HG02981 (cell line): Measurements from ENCODE around the gene FGF19.
"Not testable (repeated sequence)": the region's sequence is repeated elsewhere in the genome, so short reads cannot be mapped to it uniquely, and the experiment has no call there.

ENCODE experiments used
- ATAC-seq: cut with Tn5 transposase; IDR thresholded peaks from one replicate; pipeline ENCODE4 v1.9.1; 2021; ENCODE audit warnings: mild to moderate bottlenecking, moderate library complexity; ENCODE audit not compliant: unreplicated experiment

The FGF19 gene

DNA sequence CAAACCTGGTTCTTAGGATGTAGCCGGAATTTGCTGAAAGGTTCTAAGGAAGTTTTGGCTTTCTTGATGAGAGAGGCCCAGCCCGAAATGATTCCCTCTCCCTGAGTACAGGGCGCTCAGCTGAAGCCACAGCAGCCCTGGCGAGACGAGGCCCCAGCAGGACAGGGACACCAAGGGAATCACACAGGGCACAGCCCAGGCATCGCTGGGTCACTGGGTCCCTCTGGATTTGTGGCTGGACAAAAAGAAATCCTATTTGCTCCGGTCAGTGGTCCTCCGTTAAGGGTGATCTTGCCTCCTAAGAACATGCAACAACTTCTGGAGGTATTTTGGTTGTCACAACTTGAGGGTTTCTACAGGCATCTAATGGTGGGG, 6.4 kb downstream of the FGF19 start:
- no peak for ATAC-seq

DNA sequence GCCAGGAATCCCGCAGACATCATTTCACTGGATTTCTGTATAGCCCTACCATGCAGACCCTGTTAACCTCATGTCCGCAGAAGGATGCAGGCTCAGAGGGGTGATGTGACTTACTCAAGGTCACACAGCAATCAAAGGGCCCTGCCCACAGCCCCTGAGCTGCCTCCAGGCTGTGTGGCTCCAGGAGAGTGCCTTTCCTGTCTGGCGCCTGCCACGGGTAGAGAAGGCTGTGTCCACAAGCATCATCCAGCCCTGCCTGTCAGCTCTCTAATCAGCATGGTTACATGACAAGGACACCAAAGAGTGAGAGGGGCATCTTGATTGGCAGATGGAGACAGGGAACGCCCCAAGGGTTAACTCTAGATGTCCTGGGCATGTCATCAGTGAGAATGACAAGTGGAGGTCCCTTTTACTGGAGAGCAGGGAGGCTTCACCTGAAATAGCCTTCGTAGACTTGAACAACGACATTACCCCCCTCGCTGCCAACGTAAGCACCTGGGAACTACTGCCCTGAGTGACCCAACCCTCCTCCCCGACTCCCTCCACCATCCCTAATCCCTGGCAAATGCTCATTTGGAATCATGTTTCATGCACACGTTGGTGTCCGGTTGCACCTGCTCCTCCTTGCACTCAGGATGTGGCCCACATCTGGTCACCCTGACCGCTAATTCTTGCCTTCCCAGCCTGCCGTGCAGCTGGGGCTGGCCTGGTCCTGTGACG, 6.9 kb downstream of the FGF19 start:
- no peak for ATAC-seq

DNA sequence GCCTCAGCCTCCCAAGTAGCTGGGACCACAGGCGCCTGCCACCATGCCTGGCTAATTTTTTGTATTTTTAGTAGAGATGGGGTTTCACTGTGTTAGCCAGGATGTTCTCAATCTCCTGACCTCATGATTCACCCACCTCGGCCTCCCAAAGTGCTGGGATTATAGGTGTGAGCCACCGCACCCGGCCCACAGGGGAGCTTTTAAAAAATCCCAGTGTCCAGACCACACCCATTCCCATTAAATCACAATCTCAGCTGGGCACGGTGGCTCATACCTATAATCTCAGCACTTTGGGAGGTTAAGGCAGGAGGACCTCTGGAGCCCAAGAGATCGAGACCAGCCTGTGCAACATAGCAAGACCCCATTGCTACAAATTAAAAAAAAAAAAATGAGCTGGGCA, 7.8 kb downstream of the FGF19 start:
- not testable (repeated sequence) for ATAC-seq

DNA sequence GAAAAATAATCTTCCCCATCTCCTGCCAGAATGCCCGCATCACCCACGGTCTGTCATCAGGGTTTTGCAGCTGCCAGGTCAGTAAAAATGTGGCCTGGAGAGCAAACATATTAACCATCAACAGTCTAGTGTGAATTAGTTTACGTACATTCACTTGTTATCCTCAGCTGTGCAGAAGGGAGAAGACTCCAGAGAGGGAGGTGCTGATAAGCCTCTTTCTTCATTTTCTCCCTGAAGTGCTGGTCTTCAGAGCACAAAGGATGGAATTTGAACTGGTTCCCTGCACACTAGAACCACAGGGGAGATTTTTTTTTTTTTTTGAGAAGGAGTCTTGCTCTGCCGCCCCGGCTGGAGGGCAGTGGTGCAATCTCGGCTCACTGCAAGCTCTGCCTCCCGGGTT, 8.2 kb downstream of the FGF19 start:
- no peak for ATAC-seq

DNA sequence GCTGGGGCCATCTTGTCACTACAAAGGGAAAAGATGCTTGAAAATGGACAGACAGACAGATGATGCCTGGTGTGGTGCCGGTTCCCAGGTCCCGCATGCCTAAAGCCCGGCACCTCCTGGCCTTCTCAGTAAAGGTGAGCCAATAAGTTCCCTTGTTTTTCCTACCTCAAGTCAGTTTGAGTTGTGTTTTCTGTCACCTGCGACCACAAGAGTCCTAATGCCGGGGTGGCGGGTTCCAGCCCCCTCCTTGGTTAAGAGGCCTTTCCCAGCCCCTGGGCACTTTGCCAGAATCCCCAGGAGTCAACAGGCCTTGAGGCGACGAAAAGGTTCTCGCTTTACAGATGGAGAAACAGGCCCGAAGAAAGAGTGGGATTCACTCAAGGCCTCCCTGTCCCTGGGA, 9.0 kb downstream of the FGF19 start:
- ATAC-seq, result no peak

DNA sequence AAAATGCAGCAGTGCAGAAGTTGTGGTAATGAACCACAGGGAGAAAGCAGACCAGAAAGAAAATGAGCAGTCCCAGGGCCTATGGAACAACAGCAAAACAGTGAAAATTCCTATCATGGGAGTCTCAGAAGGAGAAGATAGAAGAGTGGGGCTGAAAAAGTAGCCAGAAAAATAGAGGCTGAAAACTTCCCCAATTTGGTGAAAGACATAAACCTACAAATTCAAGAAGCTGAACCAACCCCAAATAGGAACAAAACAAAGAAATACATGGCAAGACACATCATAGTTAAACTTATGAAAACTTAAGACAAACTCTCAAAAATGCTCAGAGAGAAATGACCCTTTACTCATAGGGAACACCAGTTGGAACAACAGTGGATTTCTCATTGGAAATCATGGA, 11.4 kb downstream of the FGF19 start:
- ATAC-seq, result no peak

DNA sequence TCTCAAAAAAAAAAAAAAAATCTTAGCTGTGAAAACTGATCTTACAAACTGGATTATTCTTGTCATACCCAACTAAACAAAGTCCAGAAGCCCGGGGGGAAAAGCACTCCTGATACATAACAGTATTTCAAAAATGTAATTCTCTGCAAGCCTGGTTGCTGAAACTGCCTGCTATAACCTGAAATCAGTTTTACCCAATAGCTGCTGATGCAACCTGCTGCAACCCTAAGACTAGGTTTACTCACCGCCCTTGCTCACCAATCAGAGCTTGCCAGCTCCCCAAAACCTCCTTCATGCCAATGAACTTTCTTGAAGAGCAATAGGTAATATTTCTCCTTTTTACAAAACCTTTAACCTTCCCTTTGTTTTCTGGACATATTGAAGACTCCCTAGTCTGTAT, 12.4 kb downstream of the FGF19 start:
- ATAC-seq, result no peak

DNA sequence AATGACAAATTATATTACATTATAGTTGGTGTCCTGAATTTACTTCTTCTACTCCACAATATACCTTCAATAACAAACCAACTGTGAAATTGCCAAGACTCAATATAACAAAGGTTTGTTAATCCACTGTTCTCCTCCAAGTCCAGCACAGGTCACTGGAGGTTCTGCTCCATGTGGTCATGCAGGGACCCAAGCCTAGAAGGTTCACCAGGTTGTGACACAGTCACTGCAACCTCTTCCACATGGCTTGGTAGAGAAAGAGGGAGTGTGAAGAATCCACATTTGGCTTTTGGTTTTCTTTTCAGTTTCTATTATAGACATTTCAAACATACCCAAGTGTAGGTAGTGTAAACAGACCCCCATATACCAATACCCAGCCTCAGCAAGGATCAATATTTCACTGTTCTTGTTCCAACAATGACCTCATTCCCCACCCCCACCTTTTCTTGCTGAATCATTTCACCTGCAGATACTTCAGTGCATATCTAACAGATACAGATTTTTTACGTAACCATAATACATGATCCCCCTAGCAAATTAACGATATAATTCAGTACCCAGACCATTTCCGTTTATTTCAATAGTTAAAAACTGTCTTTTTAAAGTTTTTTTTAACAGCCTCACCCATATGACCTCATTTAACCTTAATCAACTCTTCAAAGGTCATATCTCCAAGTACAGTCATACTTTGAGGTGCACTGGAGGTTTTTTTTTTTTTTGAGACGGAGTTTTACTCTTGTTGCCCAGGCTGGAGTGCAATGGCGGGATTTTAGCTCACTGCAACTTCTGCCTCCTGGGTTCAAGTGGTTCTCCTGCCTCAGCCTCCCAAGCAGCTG, 14.1 kb downstream of the FGF19 start:
- ATAC-seq, result no peak

DNA sequence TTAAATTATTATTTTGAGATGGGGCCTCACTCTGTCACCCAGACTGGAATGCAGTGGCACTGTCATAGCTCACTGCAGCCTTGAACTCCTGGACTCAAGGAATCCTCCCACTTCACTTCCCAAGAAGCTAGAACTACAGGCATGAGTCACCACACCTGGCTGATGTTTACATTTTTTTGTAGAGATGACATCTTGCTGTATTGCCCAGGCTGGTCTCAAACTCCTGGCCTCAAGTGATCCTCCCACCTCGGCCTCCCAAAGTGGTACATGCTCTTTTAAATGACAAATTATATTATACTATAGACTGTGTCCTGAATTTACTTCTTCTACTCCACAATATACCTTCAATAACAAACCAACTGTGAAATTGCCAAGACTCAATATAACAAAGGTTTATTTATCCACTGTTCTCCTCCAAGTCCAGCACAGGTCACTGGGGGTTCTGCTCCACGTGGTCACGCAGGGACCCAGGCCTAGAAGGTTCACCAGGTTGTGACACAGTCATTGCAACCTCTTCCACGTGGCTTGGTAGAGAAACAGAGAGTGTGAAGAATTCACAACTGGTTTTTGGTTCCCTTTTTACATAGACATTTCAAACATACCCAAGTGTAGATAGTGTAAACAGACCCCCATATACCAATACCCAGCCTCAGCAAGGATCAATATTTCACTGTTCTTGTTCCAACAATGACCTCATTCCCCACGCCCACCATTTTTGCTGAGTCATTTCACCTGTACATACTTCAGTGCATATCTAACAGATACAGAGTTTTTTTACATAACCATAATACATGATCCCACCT, 15.7 kb downstream of the FGF19 start:
- not testable (repeated sequence) for ATAC-seq

DNA sequence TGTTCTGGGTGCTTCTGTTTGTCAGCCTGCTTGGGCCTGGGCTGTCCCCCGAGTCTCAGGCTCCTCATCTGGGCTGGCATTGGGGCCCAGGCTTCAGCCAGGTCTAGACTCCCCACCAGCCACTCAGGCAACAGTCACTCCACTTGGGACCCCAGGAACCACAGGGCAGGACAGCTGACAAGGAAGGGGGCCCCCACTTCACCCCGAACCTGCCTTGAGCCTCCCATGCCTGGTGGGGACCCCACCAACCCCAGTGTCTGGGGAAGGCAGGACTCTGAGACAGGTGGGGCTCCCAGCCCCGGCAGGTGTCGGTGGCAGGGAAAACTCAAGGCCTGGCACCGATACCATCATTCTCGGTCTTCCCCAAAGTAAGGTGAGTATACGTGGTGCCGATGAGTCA, 17.0 kb downstream of the FGF19 start:
- no peak for ATAC-seq

DNA sequence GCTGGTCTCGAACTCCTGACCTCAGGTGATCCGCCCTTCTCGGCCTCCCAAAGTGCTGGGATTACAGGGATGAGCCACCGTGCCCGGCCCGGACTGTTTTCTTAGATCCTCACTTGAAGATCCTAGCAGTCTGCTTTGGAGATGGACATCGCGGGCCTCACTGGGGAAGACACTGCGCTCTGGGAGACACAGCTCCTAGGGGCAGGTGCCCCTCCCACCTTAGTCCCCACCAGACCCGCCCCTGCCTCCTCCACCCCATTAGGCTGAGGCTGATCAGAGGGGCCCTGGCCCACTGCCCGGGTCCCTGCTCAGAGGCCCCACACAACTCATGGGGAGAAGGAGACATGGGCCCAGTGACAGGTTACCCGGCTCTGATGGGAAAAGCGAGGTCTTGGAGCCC, 17.4 kb downstream of the FGF19 start:
- ATAC-seq, result no peak

DNA sequence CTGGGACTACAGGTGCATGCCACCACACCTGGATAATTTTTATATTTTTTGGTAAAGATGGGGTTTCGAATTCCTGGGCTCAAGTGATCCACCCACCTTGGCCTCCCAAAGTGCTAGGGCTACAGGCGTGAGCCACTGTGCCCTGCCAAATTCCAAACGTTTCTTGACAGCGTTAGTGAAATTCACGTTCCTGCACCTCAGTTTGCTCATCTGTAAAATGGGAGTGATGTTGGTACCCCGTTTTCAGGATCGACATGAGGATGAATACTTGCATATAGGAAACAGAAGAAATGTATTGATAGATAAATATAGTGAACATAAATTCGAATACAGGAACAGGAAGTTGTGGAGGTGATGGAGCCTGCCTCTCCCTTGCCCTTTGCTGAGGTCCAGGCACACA, 18.5 kb downstream of the FGF19 start:
- ATAC-seq, result no peak

DNA sequence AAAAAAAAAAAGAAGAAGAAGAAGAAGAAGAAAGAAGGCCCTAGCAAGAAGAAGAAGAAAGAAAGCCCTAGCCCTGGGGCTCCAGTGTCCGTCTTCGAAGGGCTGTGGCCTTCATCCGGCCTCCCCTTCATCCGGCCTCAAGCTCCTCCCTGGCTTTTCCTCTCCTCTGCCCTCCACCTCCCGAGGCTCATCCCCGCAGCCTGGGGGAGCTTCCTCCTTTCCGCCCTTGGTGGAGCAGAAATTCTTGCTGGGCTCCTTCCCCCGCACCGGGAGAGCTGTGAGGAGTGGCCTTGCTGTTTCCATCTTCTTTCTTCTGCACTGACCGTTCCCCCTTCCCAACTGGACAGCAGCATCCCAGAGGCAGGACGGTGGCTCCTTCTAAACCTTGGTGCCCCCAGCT, 19.2 kb downstream of the FGF19 start:
- ATAC-seq, result no peak

DNA sequence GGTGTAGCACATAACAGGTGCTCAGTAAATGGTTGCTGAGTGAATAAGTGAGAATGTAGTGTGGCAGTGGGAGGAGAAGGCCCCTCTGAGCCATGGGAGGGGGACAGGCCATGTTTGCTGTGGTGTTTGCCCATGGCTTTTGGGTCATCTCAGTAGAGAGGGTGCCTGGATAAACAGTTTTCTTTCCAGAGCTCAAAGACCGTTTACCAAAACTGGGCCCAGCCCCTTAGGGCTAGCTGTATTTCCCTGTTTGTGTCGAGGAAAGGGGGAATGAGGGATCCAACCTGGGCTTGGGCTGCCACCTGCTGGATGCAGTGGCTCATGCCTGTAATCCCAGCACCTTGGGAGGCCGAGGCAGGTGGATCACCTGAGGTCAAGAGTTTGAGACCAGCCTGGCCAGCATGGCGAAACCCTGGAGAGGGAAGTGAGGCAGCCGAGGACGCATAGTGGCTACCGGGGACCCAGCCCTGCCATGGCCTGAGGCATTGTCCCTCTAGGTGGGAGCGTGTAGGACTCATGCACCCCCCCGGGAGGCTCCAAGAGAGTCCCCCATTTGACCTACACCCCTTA, 20.0 kb downstream of the FGF19 start:
- no peak for ATAC-seq

DNA sequence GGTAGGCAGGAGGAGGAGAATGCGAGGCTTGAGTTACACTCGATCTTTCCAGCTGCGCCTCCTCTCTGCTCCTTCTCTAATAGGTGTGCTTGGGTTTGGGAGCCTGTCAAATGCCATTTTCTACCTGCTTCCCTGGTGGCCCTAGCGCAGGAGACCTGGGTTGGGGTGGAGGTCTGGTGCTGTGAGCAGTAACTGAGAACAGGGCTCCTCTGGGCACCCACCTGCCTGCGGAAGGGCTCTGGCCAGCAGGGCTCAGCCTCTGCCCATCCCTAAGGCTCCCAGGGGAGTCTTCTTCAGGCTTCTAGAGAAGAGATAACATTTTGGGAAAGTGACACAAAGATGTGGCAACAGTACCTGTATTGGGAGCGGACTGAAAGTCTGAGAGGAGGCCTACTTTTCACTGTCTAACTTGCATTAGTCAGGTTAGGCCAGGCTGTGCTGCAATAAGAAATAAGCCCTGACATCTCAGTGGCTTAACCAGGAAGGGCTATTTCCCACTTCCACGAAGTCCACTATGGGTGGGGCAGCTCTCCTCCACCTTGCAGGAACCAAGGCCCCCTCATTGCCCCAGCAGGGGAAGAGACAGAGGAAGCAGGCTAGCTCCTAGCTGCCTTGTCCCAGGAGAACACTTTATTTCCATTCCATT, 21.0 kb downstream of the FGF19 start:
- ATAC-seq, result no peak

DNA sequence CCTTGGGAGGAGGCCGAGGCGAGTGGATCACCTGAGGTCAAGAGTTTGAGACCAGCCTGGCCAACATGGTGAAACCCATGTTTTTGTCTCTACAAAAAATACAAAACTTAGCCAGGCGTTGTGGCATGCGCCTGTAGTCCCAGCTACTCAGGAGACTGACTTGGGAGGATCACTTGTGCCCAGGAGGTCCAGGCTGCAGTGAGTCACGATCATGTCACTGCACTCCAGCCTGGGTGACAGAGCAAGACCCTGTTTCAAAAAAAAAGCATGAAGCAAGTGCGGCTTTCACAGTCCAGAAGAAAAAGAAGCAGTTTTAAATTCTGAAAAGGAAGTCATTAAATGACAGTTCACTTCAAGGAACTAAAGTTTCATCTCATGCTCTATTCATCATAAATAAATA, 21.6 kb downstream of the FGF19 start:
- no peak for ATAC-seq

DNA sequence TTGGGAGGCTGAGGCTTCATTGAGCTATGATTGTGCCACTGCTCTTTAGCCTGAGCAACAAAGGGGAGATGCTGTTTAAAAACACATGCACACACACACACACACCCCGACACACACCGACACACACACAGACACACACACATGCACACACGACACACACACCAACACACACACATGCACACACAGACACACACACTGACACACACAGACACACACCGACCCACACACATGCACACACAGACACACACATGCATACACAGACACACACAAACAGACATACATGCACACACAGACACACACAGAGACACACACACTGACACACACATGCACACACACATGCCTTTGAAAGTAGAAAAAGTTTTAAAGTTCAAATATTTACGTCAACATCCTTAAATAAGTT, 23.1 kb downstream of the FGF19 start:
- ATAC-seq, result no peak

DNA sequence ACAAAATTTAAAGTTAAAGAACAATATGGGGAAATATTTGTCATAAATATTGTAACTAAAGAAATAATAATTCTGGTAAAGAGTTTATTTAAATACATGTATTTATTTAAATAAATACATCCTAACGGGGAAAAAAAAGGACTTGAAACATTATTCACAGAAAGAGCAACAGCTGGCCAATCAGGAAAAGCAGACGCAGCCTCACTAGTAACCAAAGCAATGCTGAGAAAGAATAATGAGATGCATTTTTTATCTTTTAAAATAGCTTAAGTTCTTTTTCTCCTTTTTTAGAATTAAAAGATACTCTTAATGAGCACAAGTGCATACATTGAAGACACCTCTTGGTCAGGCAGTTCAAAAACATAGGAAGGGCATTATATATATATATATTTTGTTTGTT, 26.1 kb downstream of the FGF19 start:
- no peak for ATAC-seq

DNA sequence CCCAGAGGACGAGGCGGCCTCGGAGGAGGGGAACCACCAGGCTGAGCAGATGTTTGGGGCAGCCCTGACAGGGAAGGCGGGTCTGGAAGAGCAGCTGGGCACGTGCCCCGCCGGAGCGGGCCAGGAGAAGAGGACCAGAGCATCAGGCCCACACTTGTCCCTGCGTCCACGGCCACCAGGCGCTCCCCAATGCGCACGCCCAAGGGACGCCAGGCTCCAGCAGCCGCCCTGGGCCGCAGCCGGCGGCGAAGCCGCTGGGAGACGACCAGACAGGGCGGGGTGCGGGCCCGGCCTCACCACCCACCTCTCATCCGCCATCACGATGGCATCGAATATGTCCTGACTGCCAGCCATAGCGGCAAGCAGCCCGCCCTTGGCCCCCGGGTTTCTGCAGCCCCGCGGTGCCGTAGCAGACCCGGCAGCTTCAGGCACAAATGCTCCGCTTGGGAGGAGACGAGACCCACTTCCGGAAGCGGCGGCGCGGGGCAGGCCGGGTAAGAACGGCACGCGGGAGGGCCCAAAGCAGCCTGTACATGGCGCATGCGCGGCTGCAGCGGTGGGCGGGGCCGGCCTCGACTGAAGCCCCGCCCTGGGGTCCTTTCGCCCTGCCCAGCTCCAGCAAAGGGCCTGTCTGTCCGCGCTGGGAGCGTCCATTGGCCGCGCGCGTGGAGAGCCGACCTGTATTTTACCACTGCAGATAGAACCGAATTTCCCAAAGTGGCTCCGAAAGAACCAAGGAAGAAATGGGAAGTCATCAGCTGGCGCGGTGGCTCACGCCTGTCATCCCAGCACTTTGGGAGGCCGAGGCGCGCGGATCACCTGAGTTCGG, 28.7 kb downstream of the FGF19 start, which contains the start of gene LTO1:
Gene LTO1 (minus strand): TSS at position 468 of the 829 bp plus-strand sequence. CDS start 114 bp downstream, at position 354.
- peak; percentile 86 for ATAC-seq
